Glutamatergic neuron (in vitro differentiated cells): Measurements from ENCODE around the gene BMPR1A. TPM values are rescaled to one million over a fixed set of nuclear protein-coding genes. Genes with fewer than 3 reads are reported as not detected.

Experiments
- DNase-seq: peaks from one replicate; pipeline ENCODE4 v3.0.0; 2022
- H3K27ac Mint-ChIP-seq: one replicate; pipeline ENCODE4 v1.8.0; 2020; ENCODE audit warnings: mild to moderate bottlenecking, mixed read lengths, inconsistent platforms; ENCODE audit not compliant: unreplicated experiment
- H3K27me3 Mint-ChIP-seq: one replicate; pipeline ENCODE4 v1.8.0; 2020; ENCODE audit warnings: mild to moderate bottlenecking, moderate library complexity, mixed read lengths, inconsistent platforms; ENCODE audit not compliant: unreplicated experiment
- H3K36me3 Mint-ChIP-seq: one replicate; pipeline ENCODE4 v1.8.0; 2020; ENCODE audit warnings: mild to moderate bottlenecking, mixed read lengths, inconsistent platforms; ENCODE audit not compliant: unreplicated experiment
- H3K4me1 Mint-ChIP-seq: one replicate; pipeline ENCODE4 v1.8.0; 2020; ENCODE audit warnings: mild to moderate bottlenecking, low read depth, mixed read lengths, inconsistent platforms; ENCODE audit not compliant: unreplicated experiment
- H3K4me3 Mint-ChIP-seq: one replicate; pipeline ENCODE4 v1.8.0; 2020; ENCODE audit warnings: mild to moderate bottlenecking, mixed read lengths, inconsistent platforms; ENCODE audit not compliant: unreplicated experiment
- H3K9me3 Mint-ChIP-seq: one replicate; pipeline ENCODE4 v1.8.0; 2020; ENCODE audit warnings: mild to moderate bottlenecking, moderate library complexity, mixed read lengths, inconsistent platforms; ENCODE audit not compliant: unreplicated experiment
- CTCF ChIP-seq: fragments of 200-600 bp; sonication (generic); IDR thresholded peaks from one replicate; pipeline ENCODE4 v1.5.0; 2021; ENCODE audit not compliant: partially characterized antibody, unreplicated experiment
- long read RNA-seq: library from polyadenylated mRNA; unstranded; transcript quantifications from one replicate; pipeline ENCODE4 v2.0.0, GENCODE V29; 2020; ENCODE audit not compliant: unreplicated experiment
- total RNA-seq: library from RNA; stranded (reverse); fragmentation: NEBNext Ultra II Directional; extraction: Animal tissue kit (Norgen Biotek cat#: 25700); gene quantifications from one replicate; pipeline ENCODE4 v1.2.1, GENCODE V29; 2021; ENCODE audit not compliant: unreplicated experiment

The BMPR1A gene
- 27.7 TPM for total RNA-seq
- long read RNA-seq, full-length matches to known transcripts: 1 of 3 reads
- long read RNA-seq, partial matches to known transcripts: 1 of 3 reads
- long read RNA-seq, other reads (novel, unspliced or antisense): 1 of 3 reads

- Mint-ChIP-seq H3K4me1 (peaks cover 23% of the 10 kb centered on the region), H3K4me3 (peak within 1 kb of the TSS; percentile 90)
Observed at GRCh38 chr10:86756511-86757112, at the start of gene BMPR1A. Gene BMPR1A, plus strand, starts transcription at chr10:86756619. Its CDS starts 119,400 bp downstream, at chr10:86876019.

GRCh38 chr10:86706977-86707376 is 49.4 kb upstream of the BMPR1A start:
- no peak for DNase-seq
- peaks cover 11% of the 10 kb centered on the region for H3K9me3 Mint-ChIP-seq
- peaks cover 1% of the 10 kb centered on the region for H3K4me1 Mint-ChIP-seq
- H3K4me3 Mint-ChIP-seq: no peak overlapping the region
- H3K36me3 Mint-ChIP-seq: peaks cover 4% of the 10 kb centered on the region
- no peak overlapping the region for H3K27ac Mint-ChIP-seq
- H3K27me3 Mint-ChIP-seq: peaks cover 3% of the 10 kb centered on the region
- TF ChIP-seq CTCF: no peak

More at GRCh38 chr10:86756511-86757112, at the start of gene BMPR1A:
- H3K9me3 Mint-ChIP-seq: peaks cover 9% of the 10 kb centered on the region
- H3K27me3 Mint-ChIP-seq: peaks cover 5% of the 10 kb centered on the region
- no peak for TF ChIP-seq CTCF
- DNase-seq: peak; percentile 95
- H3K36me3 Mint-ChIP-seq: no peaks in the 10 kb centered on the region
- H3K27ac Mint-ChIP-seq: peak within 1 kb of the TSS; percentile 88

DNA sequence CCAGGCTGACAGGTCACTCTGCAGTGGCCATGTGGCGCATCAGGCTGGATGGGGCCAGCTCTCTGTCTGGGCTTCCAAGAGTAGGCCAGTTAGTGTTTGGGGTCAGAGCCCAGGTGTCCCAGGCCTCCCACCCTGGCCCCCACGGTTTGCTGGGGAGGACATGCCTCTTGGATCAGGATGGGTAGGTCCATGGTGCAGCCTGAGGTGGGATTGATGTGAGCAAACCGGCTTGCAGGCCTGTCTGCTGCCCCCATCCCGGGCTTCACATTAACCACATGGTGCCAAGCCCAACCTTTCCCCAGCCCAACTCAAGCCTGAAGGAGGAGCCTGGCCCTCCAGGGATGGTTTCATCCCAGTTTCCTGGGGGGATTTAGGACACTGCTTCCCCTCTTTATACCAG is 48.9 kb upstream of the BMPR1A start:
- Mint-ChIP-seq H3K9me3 (peaks cover 13% of the 10 kb centered on the region), H3K27ac (no peak overlapping the region), H3K4me1 (peaks cover 1% of the 10 kb centered on the region), H3K36me3 (no peaks in the 10 kb centered on the region), H3K4me3 (no peak overlapping the region), H3K27me3 (peaks cover 4% of the 10 kb centered on the region)
- no peak for DNase-seq
- TF ChIP-seq CTCF: no peak

GRCh38 chr10:86708068-86708782 is 48.2 kb upstream of the BMPR1A start:
- Mint-ChIP-seq H3K4me1 (peaks cover 1% of the 10 kb centered on the region), H3K4me3 (no peak overlapping the region), H3K27me3 (peaks cover 4% of the 10 kb centered on the region), H3K27ac (no peak overlapping the region), H3K36me3 (no peaks in the 10 kb centered on the region), H3K9me3 (peaks cover 13% of the 10 kb centered on the region)
- no peak for DNase-seq
- TF ChIP-seq CTCF: no peak
